ENCODE data around the gene ZNF385D.
A peak's percentile ranks its signal among the peaks of the same experiment; 100 is the strongest.
"Not testable (repeated sequence)": the region's sequence is repeated elsewhere in the genome, so short reads cannot be mapped to it uniquely, and the experiment has no call there.

ZNF385D gene

GRCh38 chr3:21390136-21390535, 360.9 kb downstream of the ZNF385D start:
- peak; percentile 60 to 67 for DNase-seq (ENCODE audit: low read depth in 2 of 2)

DNA sequence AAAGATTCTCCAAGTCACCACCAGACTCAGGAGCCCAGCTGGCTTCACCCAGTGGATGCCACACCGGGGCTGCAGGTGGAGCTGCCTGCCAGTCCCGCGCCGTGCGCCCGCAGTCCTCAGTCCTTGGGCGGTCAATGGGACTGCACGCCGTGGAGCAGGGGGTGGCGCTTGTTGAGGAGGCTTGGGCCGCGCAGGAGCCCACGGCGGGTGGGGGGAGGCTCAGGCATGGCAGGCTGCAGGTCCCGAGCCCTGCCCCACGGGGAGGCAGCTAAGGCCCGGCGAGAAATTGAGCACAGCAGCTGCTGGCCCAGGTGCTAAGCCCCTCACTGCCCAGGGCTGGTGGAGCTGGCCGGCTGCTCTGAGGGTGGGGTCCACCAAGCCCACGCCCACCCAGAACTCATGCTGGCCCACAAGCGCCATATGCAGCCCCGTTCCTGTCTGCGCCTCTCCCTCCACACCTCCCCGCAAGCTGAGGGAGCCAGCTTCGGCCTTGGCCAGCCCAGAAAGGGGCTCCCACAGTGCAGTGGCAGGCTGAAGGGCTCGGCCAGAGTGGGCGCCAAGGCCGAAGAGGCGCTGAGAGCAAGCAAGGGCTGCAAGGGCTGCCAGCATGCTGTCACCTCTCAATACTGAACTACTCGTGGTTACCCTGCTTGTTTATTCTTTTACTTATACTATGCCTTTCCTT, 363.7 kb downstream of the ZNF385D start:
- not testable (repeated sequence) for DNase-seq (ENCODE audit: low read depth in 2 of 2)

DNA sequence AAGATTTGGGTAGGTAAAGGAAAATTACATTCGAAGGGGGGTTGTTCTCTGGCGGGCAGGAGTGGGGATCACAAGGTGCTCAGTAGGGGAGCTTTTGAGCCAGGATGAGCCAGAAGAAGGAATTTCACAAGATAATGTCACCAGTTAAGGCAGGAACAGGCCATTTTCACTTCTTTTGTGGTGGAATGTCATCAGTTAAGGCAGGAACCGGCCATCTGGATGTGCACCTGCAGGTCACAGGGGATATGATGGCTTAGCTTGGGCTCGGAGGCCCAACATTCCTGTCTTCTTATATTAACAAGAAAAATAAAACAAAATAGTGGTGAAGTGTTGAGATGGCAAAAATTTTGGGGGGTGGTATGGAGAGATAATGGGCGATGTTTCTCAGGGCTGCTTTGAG, 373.0 kb downstream of the ZNF385D start:
- DNase-seq (ENCODE audit: low read depth in 2 of 2) = not testable (repeated sequence)

DNA sequence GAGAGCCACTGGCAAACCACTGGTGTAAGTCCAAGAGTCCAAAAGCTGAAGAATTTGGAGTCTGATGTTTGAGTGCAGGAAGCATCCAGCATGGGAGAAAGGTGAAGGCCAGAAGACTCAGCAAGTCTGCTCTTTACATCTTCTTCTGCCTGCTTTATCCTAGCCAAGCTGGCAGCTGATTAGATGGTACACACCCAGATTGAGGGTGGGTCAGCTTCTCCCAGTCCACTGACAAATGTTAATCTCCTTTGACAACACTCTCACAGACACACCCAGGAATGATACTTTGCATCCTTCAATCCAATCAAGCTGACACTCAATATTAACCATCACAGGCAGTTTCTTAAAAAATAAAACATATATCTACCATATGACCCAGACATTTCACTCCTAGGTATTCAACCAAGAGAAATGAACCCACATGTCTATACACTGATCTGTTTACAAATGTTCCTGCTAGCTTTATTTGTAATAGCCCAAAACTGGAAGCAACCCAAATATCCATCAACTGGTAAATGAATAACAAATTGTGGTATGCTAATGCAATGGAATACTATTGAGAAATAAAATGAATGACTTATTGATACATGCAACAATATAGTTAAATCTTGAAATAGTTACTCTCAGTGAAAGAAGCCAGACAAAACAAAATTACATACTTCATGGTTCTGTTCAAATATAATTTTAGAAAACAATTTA, 373.8 kb downstream of the ZNF385D start:
- DNase-seq (ENCODE audit: low read depth in 2 of 2) = peak; percentile 30 to 52

DNA sequence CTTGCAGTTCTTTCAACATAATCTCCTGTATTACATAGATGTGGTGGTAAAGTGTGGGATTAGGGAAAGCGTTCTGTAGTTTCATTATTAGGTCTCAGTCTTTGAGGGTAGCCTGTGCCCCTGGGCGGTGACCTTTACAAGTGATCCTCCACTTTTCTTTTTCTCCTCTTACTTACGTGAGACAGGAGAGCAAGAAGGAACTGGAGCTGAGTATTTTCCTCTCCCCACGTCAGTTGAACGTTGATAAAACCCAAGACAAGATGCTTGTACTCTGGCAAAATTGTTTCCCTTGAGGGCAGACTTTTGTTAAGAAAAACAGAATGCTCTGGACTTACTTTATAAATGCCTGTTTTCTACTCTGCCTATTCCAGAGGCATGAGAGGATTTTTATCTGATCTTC, 378.7 kb downstream of the ZNF385D start:
- DNase-seq (ENCODE audit: low read depth in 2 of 2) = no peak

Measured in fibroblast of skin of left biceps (primary cell).